GM12878 (cell line): ENCODE data around the gene GNPDA2. TPM values are rescaled to one million over a fixed set of nuclear protein-coding genes. Genes with fewer than 3 reads are reported as not detected.

Source experiments
- ATAC-seq: fragments of 200-7000 bp; cut with Tn5 transposase; 3 replicates; pipeline ENCODE4 v1.9.1; 2020; ENCODE audit warnings: mild to moderate bottlenecking, moderate library complexity
- BruUV-seq: library from RNA; stranded (reverse); fragments of 400-500 nt; replicated peaks from 2 replicates; lab custom pipeline; 2021; lab: Mats Ljungman, UMichigan
- CTCF ChIA-PET: fragments of 300-600 bp; sonication (Branson Sonifier 250); formaldehyde crosslinking; extraction: SDS; loops from one replicate; lab custom pipeline; 2021; ENCODE audit warnings: inconsistent platforms; lab: Yijun Ruan, JAX
- POLR2A ChIA-PET: fragments of 350-600 bp; formaldehyde crosslinking; extraction: SDS; loops from one replicate; lab custom pipeline; 2021; ENCODE audit warnings: inconsistent platforms; lab: Charles Lee
- RAD21 ChIA-PET: fragments of 300-600 bp; sonication (Branson Sonifier 250); formaldehyde crosslinking; loops from one replicate; lab custom pipeline; 2023; ENCODE audit warnings: antibody characterized with exemption; ENCODE audit not compliant: unreplicated experiment; lab: Charles Lee
- SMC1A ChIA-PET: fragments of 300-600 bp; sonication (Branson Sonifier 250); formaldehyde crosslinking; loops from one replicate; lab custom pipeline; 2023; ENCODE audit not compliant: unreplicated experiment, uncharacterized antibody; lab: Charles Lee
- DNase-seq: peaks from one replicate; pipeline ENCODE4 v3.0.0-alpha.2; 2011; ENCODE audit warnings: low read depth, low spot score
- FAIRE-seq: peaks from 3 replicates; lab custom pipeline; 2011; peaks lifted over from hg19 to GRCh38; lab: Jason Lieb, UNC
- H2AFZ ChIP-seq: 2 replicates; pipeline ENCODE4 v1.6.0; 2011; ENCODE audit warnings: low read depth, low read length, control low read depth; ENCODE audit not compliant: control insufficient read depth
- H3K27ac ChIP-seq: 2 replicates; pipeline ENCODE4 v1.5.1; 2011; ENCODE audit warnings: control low read depth; ENCODE audit not compliant: control insufficient read depth, insufficient read depth
- H3K27me3 ChIP-seq, 2 experiments: replicated peaks in 1 of 2; 2 replicates each; pipeline versions ENCODE4 v1.6.0 to v1.6.1; 2011; ENCODE audit warnings: low read length in 1 of 2; ENCODE audit not compliant: control insufficient read depth in 2 of 2, insufficient read depth in 2 of 2
- H3K36me3 ChIP-seq, 2 experiments: 2 replicates each; pipeline ENCODE4 v1.5.1; 2011; ENCODE audit warnings: low read length in 1 of 2; ENCODE audit not compliant: control insufficient read depth in 2 of 2, insufficient read depth in 2 of 2
- H3K4me1 ChIP-seq: 2 replicates; pipeline ENCODE4 v1.6.1; 2011; ENCODE audit warnings: mild to moderate bottlenecking, low read length, moderate library complexity, mixed read lengths; ENCODE audit not compliant: control insufficient read depth, insufficient read depth
- H3K4me2 ChIP-seq: 2 replicates; pipeline ENCODE4 v1.6.0; 2011; ENCODE audit warnings: control low read depth; ENCODE audit not compliant: control insufficient read depth, insufficient read depth
- H3K4me3 ChIP-seq: fragments of 200-600 bp; sonication (generic); 2 replicates; pipeline ENCODE4 v1.5.1; 2016
- H3K79me2 ChIP-seq: 2 replicates; pipeline ENCODE4 v1.6.0; 2011; ENCODE audit warnings: low read length; ENCODE audit not compliant: control insufficient read depth, insufficient read depth
- H3K9ac ChIP-seq: 2 replicates; pipeline ENCODE4 v1.8.0; 2011; ENCODE audit warnings: low read length, control low read depth, mixed read lengths; ENCODE audit not compliant: control insufficient read depth, insufficient read depth
- H3K9me3 ChIP-seq: replicated peaks from 3 replicates; pipeline ENCODE4 v1.5.1; 2011; ENCODE audit warnings: mild to moderate bottlenecking, low read length; ENCODE audit not compliant: control insufficient read depth, insufficient read depth
- H4K20me1 ChIP-seq: 2 replicates; pipeline ENCODE4 v1.6.0; 2011; ENCODE audit not compliant: control insufficient read depth, insufficient read depth
- ASH2L ChIP-seq: fragments of 300-600, 200-600 bp; sonication (generic); IDR thresholded peaks from 2 replicates; pipeline ENCODE4 v1.6.1; 2017; ENCODE audit warnings: low read depth, mild to moderate bottlenecking, borderline replicate concordance
- BCL11A ChIP-seq: IDR thresholded peaks from 2 replicates; pipeline ENCODE4 v1.6.1; 2011; ENCODE audit warnings: low read depth, low read length
- EP300 ChIP-seq, 2 experiments: fragments of 150-350 bp in 1 of 2; IDR thresholded peaks; 2 replicates each; pipeline ENCODE4 v1.6.1; 2011 to 2012; ENCODE audit warnings: low read depth in 2 of 2, low read length in 2 of 2, borderline replicate concordance in 1 of 2, improper control_type of control experiment in 1 of 2, inconsistent platforms in 1 of 2; ENCODE audit not compliant: control insufficient read depth in 1 of 2
- ESRRA ChIP-seq: IDR thresholded peaks from 2 replicates; pipeline ENCODE4 v1.6.1; 2012; ENCODE audit warnings: mild to moderate bottlenecking, low read length, improper control_type of control experiment
- KAT2A ChIP-seq: conservative IDR thresholded peaks from 2 replicates; pipeline ENCODE4 v1.6.1; 2011; ENCODE audit warnings: low read depth, low read length; ENCODE audit not compliant: control insufficient read depth
- LARP7 ChIP-seq: fragments of 450-650 bp; IDR thresholded peaks from 2 replicates; pipeline ENCODE4 v1.6.1; 2017; ENCODE audit warnings: mild to moderate bottlenecking
- MEF2A ChIP-seq: IDR thresholded peaks from 2 replicates; pipeline ENCODE4 v1.6.1; 2011; ENCODE audit warnings: low read depth, mild to moderate bottlenecking, low read length, moderate library complexity; ENCODE audit not compliant: insufficient read depth
- SIN3A ChIP-seq: IDR thresholded peaks from 2 replicates; pipeline ENCODE4 v1.6.1; 2012; ENCODE audit warnings: low read depth, low read length, improper control_type of control experiment
- STAT1 ChIP-seq: fragments of 450-650 bp; conservative IDR thresholded peaks from 2 replicates; pipeline ENCODE4 v1.6.1; 2014; ENCODE audit warnings: antibody characterized with exemption, mild to moderate bottlenecking
- TBL1XR1 ChIP-seq: IDR thresholded peaks from 2 replicates; pipeline ENCODE4 v1.6.1; 2012; ENCODE audit warnings: low read depth, low read length, improper control_type of control experiment
- YBX1 ChIP-seq: fragments of 450-650 bp; IDR thresholded peaks from 2 replicates; pipeline ENCODE4 v1.6.1; 2016; ENCODE audit warnings: antibody characterized with exemption
- WGBS: methylation state at CpG from one replicate; pipeline ENCODE4 v1.1.6; 2016; ENCODE audit warnings: low lambda C conversion rate; ENCODE audit not compliant: insufficient replicate concordance, insufficient coverage; ENCODE audit errors: missing lambda C conversion rate; 5-methylcytosine and 5-hydroxymethylcytosine counted together
- in situ Hi-C: fragments of 300-500 bp; cut with MboI; formaldehyde crosslinking; loops from 9 replicates; pipeline ENCODE4 v1.14.3; 2018; ENCODE audit warnings: mixed read lengths
- intact Hi-C: fragments of 100-400 bp; cut with micrococcal nuclease; formaldehyde crosslinking; loops from one replicate; pipeline ENCODE4 v1.14.2; 2022; ENCODE audit not compliant: unreplicated experiment
- polyA plus RNA-seq, 11 experiments: library from polyadenylated mRNA; depleted of rRNA in 4 of 11; unstranded in 6 of 11; stranded (reverse) in 5 of 11; fragments of >200 nt; fragmentation: Nextera tagmentation in 4 of 11; fragmentation: Illumina TruSeq in 1 of 11; extraction: Ambion mirVana in 4 of 11; extraction: Trizol in 1 of 11; gene quantifications; 1 replicate in 1 of 11; 2 replicates in 10 of 11; pipeline versions ENCODE4 v1.2.1 to v1.2.3, GENCODE V29; 2011 to 2016; ENCODE audit warnings: inconsistent platforms in 2 of 11, missing spikeins in 2 of 11, low read depth in 1 of 11
- total RNA-seq, 4 experiments: library from RNA; depleted of rRNA in 3 of 4; stranded (reverse); fragments of >200 nt in 3 of 4; fragmentation: Illumina TruSeq in 1 of 4; extraction: Trizol in 1 of 4; gene quantifications; 2 replicates each; pipeline versions ENCODE4 v1.2.1 to v1.2.3, GENCODE V29; 2013 to 2021
- TF ChIP-seq, protein P1 (sequence below), 3 experiments: IDR thresholded peaks in 2 of 3; conservative IDR thresholded peaks in 1 of 3; 2 replicates each; pipeline ENCODE4 v1.5.1; 2011; ENCODE audit warnings: low read depth in 3 of 3, low read length in 3 of 3, mild to moderate bottlenecking in 3 of 3, control low read depth in 2 of 3, moderate library complexity in 2 of 3, inconsistent platforms in 1 of 3, mixed read lengths in 1 of 3; ENCODE audit not compliant: control insufficient read depth in 2 of 3, insufficient read depth in 1 of 3; ENCODE audit errors: extremely low read depth in 1 of 3
- TF ChIP-seq, protein P2 (sequence below): fragments of 450-650 bp; IDR thresholded peaks from 2 replicates; pipeline ENCODE4 v1.6.1; 2017; ENCODE audit warnings: mild to moderate bottlenecking
- TF ChIP-seq, protein P3 (sequence below): IDR thresholded peaks from 2 replicates; pipeline ENCODE4 v1.6.1; 2012; ENCODE audit warnings: low read depth, low read length, improper control_type of control experiment
- TF ChIP-seq, protein P4 (sequence below): IDR thresholded peaks from 2 replicates; pipeline ENCODE4 v1.6.1; 2011; ENCODE audit warnings: low read depth, mild to moderate bottlenecking, low read length, moderate library complexity, borderline replicate concordance; ENCODE audit errors: extremely low read depth
- TF ChIP-seq, protein P5 (sequence below): fragments of 450-650 bp; IDR thresholded peaks from 2 replicates; pipeline ENCODE4 v1.6.1; 2018; ENCODE audit warnings: mild to moderate bottlenecking, low read depth, moderate library complexity; ENCODE audit not compliant: partially characterized antibody

The GNPDA2 gene
- total and polyA plus RNA-seq, 10 of the 15 experiments (the other 5 are each of a cell fraction or from before 2014, with no cell fraction given) = 16.7 to 45.8 (median 23.8) TPM

DNA sequence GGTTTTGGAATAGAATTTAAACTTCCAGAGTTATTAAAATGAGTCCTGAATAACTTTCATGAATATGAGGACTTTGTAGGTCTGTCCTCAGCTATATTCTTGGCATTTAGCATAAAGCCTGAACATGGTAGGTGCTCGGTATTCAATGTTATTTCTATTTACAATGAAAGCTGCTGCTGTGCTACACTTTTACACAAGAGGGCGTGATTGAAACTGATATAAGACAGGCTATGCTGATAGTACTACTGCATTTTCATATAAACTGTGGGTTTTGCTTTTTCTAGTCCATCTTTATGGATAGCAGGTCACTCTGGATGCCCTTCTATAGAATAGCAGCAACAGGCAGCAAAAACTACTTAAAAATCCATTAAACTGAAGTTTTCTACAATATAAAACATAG, 12.3 kb upstream of the GNPDA2 start:
- no peaks in the 10 kb centered on the region for H4K20me1 ChIP-seq
- TF ChIP-seq KAT2A (no peak), ESRRA (no peak), ASH2L (no peak), SIN3A (no peak), TBL1XR1 (no peak), YBX1 (no peak), STAT1 (no peak), MEF2A (no peak), EP300 (IDR thresholded peaks at IDR 0.05; ENCODE audit: borderline replicate concordance in 1 of 2, control insufficient read depth in 1 of 2, low read depth in 2 of 2, low read length in 2 of 2) (no peak), LARP7 (no peak), BCL11A (no peak)
- TF ChIP-seq, protein P1, sequence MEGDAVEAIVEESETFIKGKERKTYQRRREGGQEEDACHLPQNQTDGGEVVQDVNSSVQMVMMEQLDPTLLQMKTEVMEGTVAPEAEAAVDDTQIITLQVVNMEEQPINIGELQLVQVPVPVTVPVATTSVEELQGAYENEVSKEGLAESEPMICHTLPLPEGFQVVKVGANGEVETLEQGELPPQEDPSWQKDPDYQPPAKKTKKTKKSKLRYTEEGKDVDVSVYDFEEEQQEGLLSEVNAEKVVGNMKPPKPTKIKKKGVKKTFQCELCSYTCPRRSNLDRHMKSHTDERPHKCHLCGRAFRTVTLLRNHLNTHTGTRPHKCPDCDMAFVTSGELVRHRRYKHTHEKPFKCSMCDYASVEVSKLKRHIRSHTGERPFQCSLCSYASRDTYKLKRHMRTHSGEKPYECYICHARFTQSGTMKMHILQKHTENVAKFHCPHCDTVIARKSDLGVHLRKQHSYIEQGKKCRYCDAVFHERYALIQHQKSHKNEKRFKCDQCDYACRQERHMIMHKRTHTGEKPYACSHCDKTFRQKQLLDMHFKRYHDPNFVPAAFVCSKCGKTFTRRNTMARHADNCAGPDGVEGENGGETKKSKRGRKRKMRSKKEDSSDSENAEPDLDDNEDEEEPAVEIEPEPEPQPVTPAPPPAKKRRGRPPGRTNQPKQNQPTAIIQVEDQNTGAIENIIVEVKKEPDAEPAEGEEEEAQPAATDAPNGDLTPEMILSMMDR (IDR thresholded peaks at IDR 0.05 in 2 of 3, conservative IDR thresholded peaks at IDR 0.05 in 1 of 3; ENCODE audit: control insufficient read depth in 2 of 3, extremely low read depth in 1 of 3, insufficient read depth in 1 of 3, low read depth in 3 of 3, low read length in 3 of 3) = no peak
- TF ChIP-seq, protein P2, sequence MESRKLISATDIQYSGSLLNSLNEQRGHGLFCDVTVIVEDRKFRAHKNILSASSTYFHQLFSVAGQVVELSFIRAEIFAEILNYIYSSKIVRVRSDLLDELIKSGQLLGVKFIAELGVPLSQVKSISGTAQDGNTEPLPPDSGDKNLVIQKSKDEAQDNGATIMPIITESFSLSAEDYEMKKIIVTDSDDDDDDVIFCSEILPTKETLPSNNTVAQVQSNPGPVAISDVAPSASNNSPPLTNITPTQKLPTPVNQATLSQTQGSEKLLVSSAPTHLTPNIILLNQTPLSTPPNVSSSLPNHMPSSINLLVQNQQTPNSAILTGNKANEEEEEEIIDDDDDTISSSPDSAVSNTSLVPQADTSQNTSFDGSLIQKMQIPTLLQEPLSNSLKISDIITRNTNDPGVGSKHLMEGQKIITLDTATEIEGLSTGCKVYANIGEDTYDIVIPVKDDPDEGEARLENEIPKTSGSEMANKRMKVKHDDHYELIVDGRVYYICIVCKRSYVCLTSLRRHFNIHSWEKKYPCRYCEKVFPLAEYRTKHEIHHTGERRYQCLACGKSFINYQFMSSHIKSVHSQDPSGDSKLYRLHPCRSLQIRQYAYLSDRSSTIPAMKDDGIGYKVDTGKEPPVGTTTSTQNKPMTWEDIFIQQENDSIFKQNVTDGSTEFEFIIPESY = no peak
- TF ChIP-seq, protein P3, sequence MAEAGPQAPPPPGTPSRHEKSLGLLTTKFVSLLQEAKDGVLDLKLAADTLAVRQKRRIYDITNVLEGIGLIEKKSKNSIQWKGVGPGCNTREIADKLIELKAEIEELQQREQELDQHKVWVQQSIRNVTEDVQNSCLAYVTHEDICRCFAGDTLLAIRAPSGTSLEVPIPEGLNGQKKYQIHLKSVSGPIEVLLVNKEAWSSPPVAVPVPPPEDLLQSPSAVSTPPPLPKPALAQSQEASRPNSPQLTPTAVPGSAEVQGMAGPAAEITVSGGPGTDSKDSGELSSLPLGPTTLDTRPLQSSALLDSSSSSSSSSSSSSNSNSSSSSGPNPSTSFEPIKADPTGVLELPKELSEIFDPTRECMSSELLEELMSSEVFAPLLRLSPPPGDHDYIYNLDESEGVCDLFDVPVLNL = no peak
- TF ChIP-seq, protein P4, sequence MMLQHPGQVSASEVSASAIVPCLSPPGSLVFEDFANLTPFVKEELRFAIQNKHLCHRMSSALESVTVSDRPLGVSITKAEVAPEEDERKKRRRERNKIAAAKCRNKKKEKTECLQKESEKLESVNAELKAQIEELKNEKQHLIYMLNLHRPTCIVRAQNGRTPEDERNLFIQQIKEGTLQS = no peak
- TF ChIP-seq, protein P5, sequence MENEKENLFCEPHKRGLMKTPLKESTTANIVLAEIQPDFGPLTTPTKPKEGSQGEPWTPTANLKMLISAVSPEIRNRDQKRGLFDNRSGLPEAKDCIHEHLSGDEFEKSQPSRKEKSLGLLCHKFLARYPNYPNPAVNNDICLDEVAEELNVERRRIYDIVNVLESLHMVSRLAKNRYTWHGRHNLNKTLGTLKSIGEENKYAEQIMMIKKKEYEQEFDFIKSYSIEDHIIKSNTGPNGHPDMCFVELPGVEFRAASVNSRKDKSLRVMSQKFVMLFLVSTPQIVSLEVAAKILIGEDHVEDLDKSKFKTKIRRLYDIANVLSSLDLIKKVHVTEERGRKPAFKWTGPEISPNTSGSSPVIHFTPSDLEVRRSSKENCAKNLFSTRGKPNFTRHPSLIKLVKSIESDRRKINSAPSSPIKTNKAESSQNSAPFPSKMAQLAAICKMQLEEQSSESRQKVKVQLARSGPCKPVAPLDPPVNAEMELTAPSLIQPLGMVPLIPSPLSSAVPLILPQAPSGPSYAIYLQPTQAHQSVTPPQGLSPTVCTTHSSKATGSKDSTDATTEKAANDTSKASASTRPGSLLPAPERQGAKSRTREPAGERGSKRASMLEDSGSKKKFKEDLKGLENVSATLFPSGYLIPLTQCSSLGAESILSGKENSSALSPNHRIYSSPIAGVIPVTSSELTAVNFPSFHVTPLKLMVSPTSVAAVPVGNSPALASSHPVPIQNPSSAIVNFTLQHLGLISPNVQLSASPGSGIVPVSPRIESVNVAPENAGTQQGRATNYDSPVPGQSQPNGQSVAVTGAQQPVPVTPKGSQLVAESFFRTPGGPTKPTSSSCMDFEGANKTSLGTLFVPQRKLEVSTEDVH = no peak
- TF ChIP-seq, all 136 proteins: peak for 0
- Histone ChIP-seq H3K9ac (no peak overlapping the region), H2AFZ (no peak overlapping the region), H3K27ac (no peak overlapping the region), H3K9me3 (no peaks in the 10 kb centered on the region), H3K4me2 (no peak overlapping the region), H3K4me1 (no peaks in the 10 kb centered on the region), H3K4me3 (no peak overlapping the region), H3K27me3 (no peaks in the 10 kb centered on the region), H3K36me3 (no peaks in the 10 kb centered on the region), H3K79me2 (no peaks in the 10 kb centered on the region)
- SMC1A ChIA-PET = no interaction called here
- CTCF ChIA-PET = interaction anchor here (1.6 kb wide), 1 partner anchor 21 kb away, joined by 9 read pairs; no protein-coding TSS in a partner anchor
- RAD21 ChIA-PET = no interaction called here
- no peak for DNase-seq
- no peak for FAIRE-seq
- POLR2A ChIA-PET = no interaction called here
- no peak for ATAC-seq
- intact Hi-C loops = no loop called here
- BruUV-seq = no TSS peak
- WGBS = 19% methylated on average over 2 of the region's 2 CpGs
- in situ Hi-C loops = no loop called here
